Raji (cell line): Measurements from ENCODE around the gene IQGAP3.

Experiments used
- POLR2A ChIP-seq: IDR thresholded peaks from 2 replicates; pipeline ENCODE4 v1.6.1; 2011; ENCODE audit warnings: low read depth, low read length, control low read depth; ENCODE audit not compliant: insufficient read depth

IQGAP3 gene, protein sequence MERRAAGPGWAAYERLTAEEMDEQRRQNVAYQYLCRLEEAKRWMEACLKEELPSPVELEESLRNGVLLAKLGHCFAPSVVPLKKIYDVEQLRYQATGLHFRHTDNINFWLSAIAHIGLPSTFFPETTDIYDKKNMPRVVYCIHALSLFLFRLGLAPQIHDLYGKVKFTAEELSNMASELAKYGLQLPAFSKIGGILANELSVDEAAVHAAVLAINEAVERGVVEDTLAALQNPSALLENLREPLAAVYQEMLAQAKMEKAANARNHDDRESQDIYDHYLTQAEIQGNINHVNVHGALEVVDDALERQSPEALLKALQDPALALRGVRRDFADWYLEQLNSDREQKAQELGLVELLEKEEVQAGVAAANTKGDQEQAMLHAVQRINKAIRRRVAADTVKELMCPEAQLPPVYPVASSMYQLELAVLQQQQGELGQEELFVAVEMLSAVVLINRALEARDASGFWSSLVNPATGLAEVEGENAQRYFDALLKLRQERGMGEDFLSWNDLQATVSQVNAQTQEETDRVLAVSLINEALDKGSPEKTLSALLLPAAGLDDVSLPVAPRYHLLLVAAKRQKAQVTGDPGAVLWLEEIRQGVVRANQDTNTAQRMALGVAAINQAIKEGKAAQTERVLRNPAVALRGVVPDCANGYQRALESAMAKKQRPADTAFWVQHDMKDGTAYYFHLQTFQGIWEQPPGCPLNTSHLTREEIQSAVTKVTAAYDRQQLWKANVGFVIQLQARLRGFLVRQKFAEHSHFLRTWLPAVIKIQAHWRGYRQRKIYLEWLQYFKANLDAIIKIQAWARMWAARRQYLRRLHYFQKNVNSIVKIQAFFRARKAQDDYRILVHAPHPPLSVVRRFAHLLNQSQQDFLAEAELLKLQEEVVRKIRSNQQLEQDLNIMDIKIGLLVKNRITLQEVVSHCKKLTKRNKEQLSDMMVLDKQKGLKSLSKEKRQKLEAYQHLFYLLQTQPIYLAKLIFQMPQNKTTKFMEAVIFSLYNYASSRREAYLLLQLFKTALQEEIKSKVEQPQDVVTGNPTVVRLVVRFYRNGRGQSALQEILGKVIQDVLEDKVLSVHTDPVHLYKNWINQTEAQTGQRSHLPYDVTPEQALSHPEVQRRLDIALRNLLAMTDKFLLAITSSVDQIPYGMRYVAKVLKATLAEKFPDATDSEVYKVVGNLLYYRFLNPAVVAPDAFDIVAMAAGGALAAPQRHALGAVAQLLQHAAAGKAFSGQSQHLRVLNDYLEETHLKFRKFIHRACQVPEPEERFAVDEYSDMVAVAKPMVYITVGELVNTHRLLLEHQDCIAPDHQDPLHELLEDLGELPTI (N-terminal part only)

DNA sequence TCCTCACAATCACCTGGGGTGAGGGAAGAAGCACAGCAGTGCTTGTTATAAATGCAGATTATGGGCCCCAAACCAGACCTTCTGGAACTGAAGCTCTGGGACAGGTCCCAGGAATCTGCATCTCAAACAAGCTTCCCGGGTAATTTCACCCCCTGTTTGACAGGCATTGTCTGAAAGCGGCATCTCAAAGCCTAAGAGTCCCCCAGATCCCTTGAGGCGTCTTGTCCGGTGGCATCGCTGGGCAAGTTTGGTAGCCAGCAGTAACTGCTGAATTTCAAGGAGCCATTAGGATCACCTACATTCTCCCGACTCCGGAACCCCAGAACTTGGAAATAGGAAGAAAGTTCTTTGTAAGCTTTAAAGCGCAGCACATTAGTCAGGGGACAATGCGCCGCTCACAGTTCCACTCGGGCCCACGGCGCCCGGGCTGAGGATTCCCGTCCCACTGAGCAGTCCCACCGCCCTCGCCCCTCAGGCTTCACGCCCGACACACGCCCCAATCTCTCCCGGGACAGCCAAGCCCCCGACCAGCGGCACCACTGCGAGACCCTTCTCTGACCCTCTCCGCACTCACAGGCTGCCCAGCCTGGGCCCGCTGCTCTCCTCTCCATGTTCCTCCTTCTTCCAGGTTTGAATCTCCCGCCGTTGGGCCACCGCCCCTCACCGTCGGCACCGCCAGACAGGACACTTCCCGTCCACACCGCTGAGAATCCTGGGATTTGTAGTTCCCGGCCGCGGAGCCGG is at the start of gene IQGAP3:
Gene IQGAP3 (minus strand): TSS at position 647 of the 744 bp plus-strand sequence. CDS start 36 bp downstream, at position 611.
- 0 out of 2 replicates have a peak, but pooled peaks have one; percentile 28 for TF ChIP-seq POLR2A

DNA sequence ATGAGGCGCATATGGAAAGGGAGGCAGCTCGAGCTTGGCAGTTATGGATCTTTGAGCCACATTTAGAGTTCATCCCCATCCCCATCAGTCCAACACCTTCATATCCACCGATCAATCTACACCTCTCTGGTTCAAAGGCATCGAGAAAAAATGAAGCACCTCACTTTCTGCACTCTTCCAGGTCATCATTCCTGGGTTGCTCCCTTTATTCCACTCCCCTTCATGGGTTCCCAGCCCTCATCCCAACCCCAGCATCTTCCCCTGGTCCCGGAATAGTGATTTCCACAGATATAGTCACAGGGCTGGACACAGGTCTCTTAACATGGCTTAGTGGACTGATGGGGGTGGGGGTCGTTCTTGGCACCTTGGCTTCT is 47.2 kb upstream of the IQGAP3 start:
- TF ChIP-seq POLR2A, result no peak

DNA sequence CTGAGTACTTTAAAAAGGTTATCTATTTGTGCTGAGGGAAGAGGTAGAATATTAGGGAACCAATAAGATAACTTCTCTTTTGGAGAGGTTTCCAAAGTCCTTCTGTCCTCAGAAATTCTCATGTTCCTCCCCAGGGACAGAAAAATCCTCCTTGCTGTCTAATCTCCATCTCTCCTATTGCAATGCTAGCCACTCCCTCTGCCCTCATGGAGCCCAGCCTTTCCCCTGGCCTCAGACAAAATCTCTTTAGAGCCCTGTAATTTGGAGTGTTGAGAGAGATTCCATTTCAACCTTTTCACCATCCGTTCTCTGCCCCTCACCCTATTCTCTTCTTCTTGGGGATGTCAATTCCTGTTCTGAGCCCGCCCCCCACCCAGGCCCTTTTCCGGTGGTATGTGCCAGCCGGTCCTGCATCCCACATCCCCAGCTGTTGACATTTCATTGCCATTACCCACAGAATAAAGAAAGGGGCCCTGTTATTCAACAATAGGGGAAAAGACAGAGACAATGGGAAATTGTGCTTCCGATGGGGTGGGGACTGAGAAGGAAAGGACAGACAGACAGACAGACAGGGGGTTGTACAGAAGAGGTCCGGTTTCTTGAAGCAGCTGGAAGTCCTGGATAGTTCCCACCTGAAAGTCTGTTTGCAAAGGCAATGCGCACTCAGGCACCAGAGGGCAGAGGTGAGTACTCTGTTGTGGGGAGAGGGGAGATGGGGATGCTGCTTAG is 46.7 kb upstream of the IQGAP3 start, which contains the start of gene HAPLN2:
Gene HAPLN2 (plus strand): TSS at position 563 of the 729 bp plus-strand sequence. CDS start 4,076 bp downstream, outside the sequence.
- TF ChIP-seq POLR2A, result no peak

DNA sequence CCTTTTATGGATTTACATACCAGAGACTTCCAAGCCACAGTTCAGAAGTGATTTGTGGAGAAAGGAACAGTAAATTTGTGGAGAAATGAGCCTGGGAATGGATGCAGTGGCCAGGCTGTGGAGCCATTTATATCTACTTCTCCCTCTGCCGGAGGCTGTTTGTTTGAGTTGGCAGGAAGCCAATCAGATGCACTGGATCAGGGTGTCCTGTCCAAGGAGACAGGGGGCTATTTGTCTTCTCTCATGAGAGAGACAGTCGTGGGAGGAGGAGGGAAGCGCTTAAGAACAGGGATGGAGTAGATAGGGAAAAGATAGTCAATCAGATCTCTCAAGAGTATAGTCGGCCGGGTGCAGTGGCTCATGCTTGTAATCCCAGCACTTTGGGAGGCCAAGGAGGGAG is 44.1 kb upstream of the IQGAP3 start:
- TF ChIP-seq POLR2A, result no peak

DNA sequence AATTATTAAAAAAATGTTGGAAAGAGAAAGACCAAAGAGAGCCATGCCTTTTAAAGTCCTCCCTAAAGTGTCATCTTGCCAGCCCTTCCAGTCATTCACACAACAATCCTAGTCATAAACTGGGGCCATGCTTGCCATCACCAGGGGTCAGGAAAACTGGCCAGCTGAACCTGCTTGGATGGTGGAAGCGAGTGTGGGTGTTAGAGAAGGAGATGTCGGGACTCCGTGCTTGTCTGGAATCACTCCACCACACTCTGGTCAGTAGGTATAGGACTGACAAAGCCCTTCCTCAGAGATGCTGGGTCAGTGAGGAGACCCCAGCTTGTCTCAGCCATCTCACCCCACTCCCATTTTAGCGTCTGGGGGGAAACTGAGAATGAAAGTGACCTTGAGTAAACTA is 43.6 kb upstream of the IQGAP3 start:
- TF ChIP-seq POLR2A, result no peak

DNA sequence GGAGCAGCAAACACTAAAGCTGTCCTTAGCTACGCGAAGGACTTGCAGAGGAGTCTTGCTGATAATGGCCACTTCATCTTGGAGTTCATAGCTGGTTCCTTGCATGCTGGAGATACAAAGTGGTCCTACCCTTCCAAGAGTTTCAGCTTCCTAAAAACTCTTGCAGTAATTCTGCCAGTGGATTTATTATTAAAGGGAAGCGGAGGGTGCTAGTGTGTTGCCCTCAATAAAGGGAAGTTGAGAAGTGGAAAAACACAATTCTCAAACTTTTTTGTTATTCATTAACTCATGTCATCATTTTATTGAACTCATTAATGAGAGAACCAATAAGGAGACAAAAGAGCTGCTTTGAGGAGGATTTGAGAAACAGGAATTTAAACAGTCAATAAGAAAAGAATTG is 40.3 kb upstream of the IQGAP3 start:
- TF ChIP-seq POLR2A, result no peak

DNA sequence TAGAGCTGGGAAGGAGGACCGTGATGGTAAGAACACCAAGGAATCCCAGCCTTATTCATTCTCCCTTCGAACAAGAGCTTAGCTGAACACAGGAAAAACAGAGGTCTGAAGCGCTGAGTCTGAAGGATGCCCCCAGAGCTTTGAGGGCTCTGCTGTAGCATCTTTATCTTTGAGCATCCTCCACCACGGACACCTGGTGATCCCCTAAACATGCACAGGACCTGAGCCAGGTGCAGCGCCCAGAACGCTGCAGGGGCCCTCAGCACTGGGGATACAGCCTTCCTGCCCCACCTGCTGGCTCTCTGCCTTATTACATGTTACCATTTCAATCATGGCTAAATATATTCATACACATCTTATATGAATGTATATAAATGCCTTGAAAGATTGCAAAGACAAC is 36.6 kb upstream of the IQGAP3 start:
- no peak for TF ChIP-seq POLR2A

DNA sequence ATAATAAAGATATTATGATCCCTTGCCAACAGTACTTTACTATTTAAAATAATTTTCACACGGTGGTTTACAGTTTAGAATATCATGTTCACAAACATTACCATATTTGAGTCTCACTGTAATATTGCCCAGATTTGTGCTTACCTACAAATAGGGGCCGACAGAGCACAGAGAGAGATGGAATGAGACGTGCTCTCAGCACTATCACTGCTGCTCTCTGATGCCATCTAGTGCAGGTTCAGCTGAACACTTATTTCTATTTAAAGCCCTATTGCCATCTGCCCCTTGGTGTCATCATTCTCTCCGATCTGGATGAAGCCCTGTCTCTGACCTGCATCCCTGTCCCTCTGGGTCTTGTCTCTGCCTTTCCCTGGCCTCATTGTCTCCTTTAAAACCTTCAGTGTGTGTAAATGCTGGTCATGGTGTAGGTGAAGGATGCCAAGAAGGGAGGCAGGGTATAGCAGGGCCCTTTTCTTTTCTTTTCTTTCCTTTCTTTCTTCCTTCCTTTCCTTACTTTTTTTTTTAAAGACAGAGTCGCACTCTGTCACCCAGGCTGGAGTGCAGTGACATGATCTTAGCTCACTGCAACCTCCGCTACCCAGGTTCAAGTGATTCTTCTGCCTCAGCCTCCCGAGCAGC is 35.8 kb upstream of the IQGAP3 start:
- 0 out of 2 replicates have a peak, but pooled peaks have one; percentile 23 for TF ChIP-seq POLR2A

DNA sequence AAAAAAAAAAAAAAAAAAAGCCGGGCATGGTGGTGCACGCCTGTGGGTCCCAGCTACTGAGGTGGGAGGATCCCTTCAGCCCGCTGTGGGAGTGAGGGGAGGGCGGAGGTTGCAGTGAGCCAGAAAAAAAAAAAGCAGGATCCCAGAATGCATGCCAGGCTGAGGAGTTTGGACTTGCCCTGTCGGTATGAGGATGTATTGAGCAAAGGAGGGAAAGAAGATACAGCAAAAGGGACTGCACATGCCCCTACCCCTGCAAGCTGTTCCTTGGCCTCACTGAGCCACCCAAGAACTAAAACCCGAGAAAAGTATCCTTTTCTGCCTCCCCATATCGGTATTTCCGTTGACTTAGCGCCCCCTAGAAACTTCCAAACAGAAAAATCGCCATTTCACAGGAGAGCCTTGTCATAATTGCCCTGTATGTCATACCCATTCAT is 30.2 kb upstream of the IQGAP3 start:
- 0 out of 2 replicates have a peak, but pooled peaks have one; percentile 14 for TF ChIP-seq POLR2A

DNA sequence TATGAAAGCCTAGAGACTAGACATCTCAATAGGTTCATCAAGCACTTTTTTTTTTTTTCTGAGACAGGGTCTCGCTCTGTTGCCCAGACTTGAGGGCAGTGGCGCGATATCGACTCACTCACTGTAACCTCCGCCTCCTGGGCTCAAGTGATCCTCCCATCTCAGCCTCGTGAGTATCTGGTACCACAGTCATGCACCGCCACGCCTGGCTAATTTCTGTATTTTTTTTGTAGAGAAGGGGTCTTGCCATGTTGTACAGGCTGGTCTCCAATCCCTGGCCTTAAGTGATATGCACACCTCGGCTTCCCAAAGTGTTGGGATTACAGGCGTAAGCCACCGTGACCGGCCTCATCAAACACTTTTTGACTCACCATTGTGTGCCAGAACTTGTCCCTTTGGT is 29.5 kb upstream of the IQGAP3 start:
- no peak for TF ChIP-seq POLR2A

DNA sequence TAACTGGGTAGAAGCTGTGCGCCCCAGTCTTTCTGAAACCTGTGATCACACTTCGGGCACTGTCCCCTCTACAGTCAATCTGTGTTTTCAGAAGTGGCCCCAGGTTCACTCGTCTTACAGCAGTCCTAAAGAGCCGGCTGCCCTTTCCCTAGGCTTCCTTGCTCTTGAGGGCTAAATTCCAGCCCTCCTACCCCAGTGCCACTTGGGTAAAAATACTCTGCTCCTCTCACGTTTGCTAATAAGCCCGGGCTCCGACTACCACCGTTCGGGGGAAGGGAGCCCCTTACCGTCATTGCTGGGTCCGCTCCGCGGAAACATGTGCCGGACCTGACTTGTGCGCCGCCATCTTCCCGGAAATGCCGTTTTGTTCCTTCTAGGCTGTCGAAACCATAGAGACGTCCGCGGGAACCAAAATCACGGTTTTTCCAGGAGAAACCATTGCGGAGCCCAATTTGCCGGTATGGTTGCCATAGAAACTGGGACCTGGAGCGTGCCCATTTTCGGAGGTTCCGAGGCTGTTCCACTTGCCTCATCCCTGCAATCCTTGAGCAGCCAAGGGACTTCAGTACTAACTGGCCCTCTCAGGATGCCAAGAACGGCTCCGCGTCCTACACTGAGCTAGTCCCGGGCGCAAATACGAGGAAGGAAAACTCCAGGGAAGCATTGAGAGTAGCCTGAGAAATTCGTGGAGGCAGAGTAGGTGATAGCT is 28.9 kb upstream of the IQGAP3 start, which contains the start of gene GPATCH4:
Gene GPATCH4 (minus strand): TSS at position 358 of the 709 bp plus-strand sequence.
- TF ChIP-seq POLR2A, result peak; percentile 83

DNA sequence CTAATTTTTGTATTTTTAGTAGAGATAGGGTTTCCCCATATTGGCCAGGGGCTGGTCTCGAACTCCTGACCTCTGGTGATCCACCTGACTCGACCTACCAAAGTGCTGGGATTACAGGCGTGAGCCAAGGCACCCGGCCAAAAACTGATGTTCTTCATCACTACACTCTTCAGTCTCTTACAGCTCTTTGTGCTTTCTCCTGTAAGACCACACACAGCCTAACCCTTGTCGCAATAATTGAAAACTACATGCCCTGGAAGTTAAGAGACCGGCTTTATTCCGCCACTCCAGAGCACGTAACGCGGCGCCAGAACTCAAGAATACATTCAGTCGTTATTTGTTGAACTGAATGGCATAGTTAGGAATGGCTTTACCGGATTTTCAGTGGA is 28.4 kb upstream of the IQGAP3 start:
- no peak for TF ChIP-seq POLR2A
